ENCODE results near the gene POLE. TPM values are rescaled to one million over a fixed set of nuclear protein-coding genes. Genes with fewer than 3 reads are reported as not detected.
A peak's percentile ranks its signal among the peaks of the same experiment; 100 is the strongest.

The POLE gene
- total RNA-seq, 1 experiment from 2014 or later, result 96.1 TPM

DNA sequence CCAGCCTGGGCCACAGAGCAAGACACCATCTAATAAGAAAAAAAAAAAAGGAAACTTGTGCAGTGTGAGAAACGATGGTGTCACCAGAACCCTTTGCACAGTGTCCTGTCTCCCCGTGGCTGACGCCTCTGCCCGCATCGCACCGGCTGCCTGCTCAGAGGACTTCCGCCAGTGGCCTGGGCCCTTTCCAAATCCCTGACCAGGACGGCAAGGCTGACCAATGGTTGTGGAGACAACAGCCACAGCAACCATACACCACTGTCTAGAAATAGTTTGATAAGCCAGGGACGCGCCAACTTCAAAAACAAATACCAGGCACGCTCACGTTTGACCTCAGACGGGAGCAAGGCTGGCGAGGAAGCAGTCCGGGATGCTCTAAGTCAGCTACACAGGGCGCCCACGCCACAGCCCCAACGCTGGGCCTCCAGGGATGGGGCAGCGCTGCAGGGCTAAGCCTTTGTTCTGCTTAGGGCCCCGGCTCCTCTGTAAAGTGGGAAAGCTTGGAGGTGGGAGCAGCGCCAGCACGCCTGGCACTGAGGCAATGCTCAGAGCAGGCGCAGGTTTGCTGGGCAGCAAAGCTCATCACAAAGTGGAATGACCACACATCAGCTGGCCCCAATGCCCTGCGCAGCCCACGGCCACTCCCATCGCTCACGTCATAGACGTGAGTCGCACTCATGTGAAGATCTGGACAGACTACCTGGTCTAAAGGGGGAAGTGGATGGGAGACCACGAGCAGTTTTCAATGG lies 36.0 kb upstream of the POLE start:
- H3K27ac ChIP-seq (ENCODE audit: low read length), result no peak overlapping the region
- intact Hi-C loops (cut with micrococcal nuclease), result no loop called here
- ATAC-seq, result no peak
- no peak overlapping the region for H2AFZ ChIP-seq (ENCODE audit: low read length)
- no peak overlapping the region for H3K4me3 ChIP-seq (ENCODE audit: low read length)
- H3K27me3 ChIP-seq (ENCODE audit: low read length), result no peaks in the 10 kb centered on the region
- peaks cover 11% of the 10 kb centered on the region for H3K4me1 ChIP-seq (ENCODE audit: insufficient read depth, low read length)
- no peaks in the 10 kb centered on the region for H3K9me2 ChIP-seq (replicated peaks; ENCODE audit: low read length)
- TF ChIP-seq EZH2 (IDR thresholded peaks at IDR 0.05; ENCODE audit: low read length, unreplicated experiment) (no peak), EZH2phosphoT487 (IDR thresholded peaks at IDR 0.05; ENCODE audit: borderline replicate concordance, low read length) (no peak)
- TF ChIP-seq, protein P1, sequence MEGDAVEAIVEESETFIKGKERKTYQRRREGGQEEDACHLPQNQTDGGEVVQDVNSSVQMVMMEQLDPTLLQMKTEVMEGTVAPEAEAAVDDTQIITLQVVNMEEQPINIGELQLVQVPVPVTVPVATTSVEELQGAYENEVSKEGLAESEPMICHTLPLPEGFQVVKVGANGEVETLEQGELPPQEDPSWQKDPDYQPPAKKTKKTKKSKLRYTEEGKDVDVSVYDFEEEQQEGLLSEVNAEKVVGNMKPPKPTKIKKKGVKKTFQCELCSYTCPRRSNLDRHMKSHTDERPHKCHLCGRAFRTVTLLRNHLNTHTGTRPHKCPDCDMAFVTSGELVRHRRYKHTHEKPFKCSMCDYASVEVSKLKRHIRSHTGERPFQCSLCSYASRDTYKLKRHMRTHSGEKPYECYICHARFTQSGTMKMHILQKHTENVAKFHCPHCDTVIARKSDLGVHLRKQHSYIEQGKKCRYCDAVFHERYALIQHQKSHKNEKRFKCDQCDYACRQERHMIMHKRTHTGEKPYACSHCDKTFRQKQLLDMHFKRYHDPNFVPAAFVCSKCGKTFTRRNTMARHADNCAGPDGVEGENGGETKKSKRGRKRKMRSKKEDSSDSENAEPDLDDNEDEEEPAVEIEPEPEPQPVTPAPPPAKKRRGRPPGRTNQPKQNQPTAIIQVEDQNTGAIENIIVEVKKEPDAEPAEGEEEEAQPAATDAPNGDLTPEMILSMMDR (conservative IDR thresholded peaks at IDR 0.05; ENCODE audit: low read depth, low read length), result no peak
- no peaks in the 10 kb centered on the region for H3K9me3 ChIP-seq (ENCODE audit: low read length)
- CTCF ChIA-PET, result no interaction called here
- peaks cover 73% of the 10 kb centered on the region for H3K36me3 ChIP-seq (ENCODE audit: low read depth, low read length)
- POLR2A ChIA-PET (ENCODE audit: unreplicated experiment), result no interaction called here
- H3K9ac ChIP-seq (ENCODE audit: low read length), result no peak overlapping the region
- no peak overlapping the region for H3K4me2 ChIP-seq (ENCODE audit: low read length)
- peaks cover 29% of the 10 kb centered on the region for H4K20me1 ChIP-seq (ENCODE audit: low read length)
- no peak for DNase-seq
- peaks cover 7% of the 10 kb centered on the region for H3F3A ChIP-seq (ENCODE audit: low read length, unreplicated experiment)
- no peaks in the 10 kb centered on the region; the same call in none of the 2 replicates for H3K79me2 ChIP-seq (ENCODE audit: low read length)
- BruUV-seq (replicated peaks), result no TSS peak

GRCh38 chr12:132720606-132721345 lies 33.6 kb upstream of the POLE start:
- no peak overlapping the region for H3K4me2 ChIP-seq (ENCODE audit: low read length)
- H3K9ac ChIP-seq (ENCODE audit: low read length), result no peak overlapping the region
- H3K4me3 ChIP-seq (ENCODE audit: low read length), result no peak overlapping the region
- intact Hi-C loops (cut with micrococcal nuclease), result no loop called here
- no peaks in the 10 kb centered on the region for H3K9me3 ChIP-seq (ENCODE audit: low read length)
- ChIA-PET POLR2A (ENCODE audit: unreplicated experiment) (no interaction called here), CTCF (no interaction called here)
- H3K27me3 ChIP-seq (ENCODE audit: low read length), result no peaks in the 10 kb centered on the region
- H3K9me2 ChIP-seq (replicated peaks; ENCODE audit: low read length), result no peaks in the 10 kb centered on the region
- H3K27ac ChIP-seq (ENCODE audit: low read length), result no peak overlapping the region
- peaks cover 3% of the 10 kb centered on the region for H3K79me2 ChIP-seq (ENCODE audit: low read length)
- H3K36me3 ChIP-seq (ENCODE audit: low read depth, low read length), result peaks cover 58% of the 10 kb centered on the region
- no peak overlapping the region for H2AFZ ChIP-seq (ENCODE audit: low read length)
- TF ChIP-seq, protein P1 (conservative IDR thresholded peaks at IDR 0.05; ENCODE audit: low read depth, low read length), result no peak
- TF ChIP-seq EZH2phosphoT487 (IDR thresholded peaks at IDR 0.05; ENCODE audit: borderline replicate concordance, low read length) (no peak), EZH2 (IDR thresholded peaks at IDR 0.05; ENCODE audit: low read length, unreplicated experiment) (no peak)
- BruUV-seq (replicated peaks), result TSS peak; percentile 50
- ATAC-seq (no peak), DNase-seq (no peak)
- H3F3A ChIP-seq (ENCODE audit: low read length, unreplicated experiment), result peaks cover 7% of the 10 kb centered on the region
- peaks cover 11% of the 10 kb centered on the region for H3K4me1 ChIP-seq (ENCODE audit: insufficient read depth, low read length)
- H4K20me1 ChIP-seq (ENCODE audit: low read length), result peaks cover 29% of the 10 kb centered on the region

GRCh38 chr12:132719954-132720324 lies 32.8 kb upstream of the POLE start:
- Histone ChIP-seq H4K20me1 (ENCODE audit: low read length) (peaks cover 31% of the 10 kb centered on the region), H3K79me2 (ENCODE audit: low read length) (peaks cover 4% of the 10 kb centered on the region), H3K27ac (ENCODE audit: low read length) (peak overlapping the region; percentile 52), H3K9me2 (replicated peaks; ENCODE audit: low read length) (no peaks in the 10 kb centered on the region), H3K9me3 (ENCODE audit: low read length) (no peaks in the 10 kb centered on the region), H3K4me2 (ENCODE audit: low read length) (no peak overlapping the region), H2AFZ (ENCODE audit: low read length) (no peak overlapping the region), H3F3A (ENCODE audit: low read length, unreplicated experiment) (peaks cover 7% of the 10 kb centered on the region), H3K27me3 (ENCODE audit: low read length) (no peaks in the 10 kb centered on the region), H3K36me3 (ENCODE audit: low read depth, low read length) (peaks cover 53% of the 10 kb centered on the region), H3K9ac (ENCODE audit: low read length) (no peak overlapping the region), H3K4me1 (ENCODE audit: insufficient read depth, low read length) (peaks cover 11% of the 10 kb centered on the region), H3K4me3 (ENCODE audit: low read length) (no peak overlapping the region)
- intact Hi-C loops (cut with micrococcal nuclease), result no loop called here
- CTCF ChIA-PET, result no interaction called here
- no peak for DNase-seq
- no TSS peak for BruUV-seq (replicated peaks)
- POLR2A ChIA-PET (ENCODE audit: unreplicated experiment), result no interaction called here
- TF ChIP-seq, protein P1 (conservative IDR thresholded peaks at IDR 0.05; ENCODE audit: low read depth, low read length), result no peak
- no peak for TF ChIP-seq EZH2 (IDR thresholded peaks at IDR 0.05; ENCODE audit: low read length, unreplicated experiment)
- no peak for TF ChIP-seq EZH2phosphoT487 (IDR thresholded peaks at IDR 0.05; ENCODE audit: borderline replicate concordance, low read length)
- ATAC-seq, result no peak
